IPS DF 4.7 (cell line): ENCODE data around the gene CHRNB2.

ENCODE experiments used
- DNase-seq: peaks from one replicate; pipeline ENCODE4 v3.0.0-alpha.2; 2013; ENCODE audit warnings: low spot score; ENCODE audit errors: extremely low read depth

CHRNB2 gene

DNA sequence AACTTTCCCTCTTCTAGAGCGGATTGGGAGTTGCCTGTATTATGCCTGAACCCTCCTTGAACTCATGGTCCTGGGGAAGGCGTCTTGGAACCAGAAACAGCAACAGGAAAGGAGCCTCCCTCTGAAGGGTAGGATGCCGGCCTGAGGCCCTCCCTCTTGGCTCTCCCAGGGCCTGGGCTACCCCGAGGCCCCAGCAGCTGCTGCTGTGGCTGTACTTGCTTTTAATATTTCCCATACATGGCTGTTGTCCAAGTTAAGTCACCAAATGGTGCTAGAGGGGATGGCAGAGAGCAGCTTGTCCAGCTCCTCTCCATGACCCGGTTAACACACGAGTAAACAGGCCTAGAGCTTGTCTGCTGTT, 10.5 kb downstream of the CHRNB2 start:
- no peak for DNase-seq

DNA sequence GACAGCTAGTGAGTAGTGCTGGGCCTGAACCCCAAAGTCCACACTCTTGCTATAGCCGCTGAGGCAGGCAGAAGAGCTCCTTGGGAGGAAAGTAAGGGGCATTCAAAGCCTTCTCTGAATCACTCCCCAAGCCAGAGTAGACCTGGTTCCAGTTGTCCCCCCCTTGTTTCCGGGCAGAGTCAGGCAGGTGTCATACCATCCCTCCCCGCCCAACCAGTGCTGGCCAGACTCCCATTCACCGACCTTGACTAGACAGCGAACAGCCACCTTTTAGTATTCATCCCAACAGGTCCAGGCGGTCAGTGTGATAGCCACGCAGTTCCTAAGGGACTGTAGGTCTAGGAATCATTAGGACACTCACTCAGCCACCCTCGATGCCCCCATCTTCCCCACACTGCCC, 11.8 kb downstream of the CHRNB2 start:
- no peak for DNase-seq

DNA sequence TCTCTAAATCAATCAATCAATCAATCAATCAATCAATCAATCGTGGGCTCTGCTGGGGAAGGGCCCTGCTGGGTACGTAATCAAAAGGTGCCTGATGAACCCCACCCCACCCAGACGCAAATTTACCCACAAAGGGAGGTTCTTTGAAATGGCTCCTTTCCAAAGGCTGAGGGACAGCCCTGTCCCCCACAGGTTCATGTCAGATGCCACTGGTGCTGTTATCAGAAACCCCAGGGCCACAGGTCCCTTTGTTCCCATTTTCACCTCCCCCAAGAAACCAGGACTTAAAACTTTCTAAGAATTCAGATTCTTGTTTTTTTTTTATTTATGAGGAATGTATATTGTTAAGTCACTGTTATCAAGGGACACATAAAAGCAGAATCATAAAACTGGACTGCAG, 14.2 kb downstream of the CHRNB2 start:
- DNase-seq: no peak

DNA sequence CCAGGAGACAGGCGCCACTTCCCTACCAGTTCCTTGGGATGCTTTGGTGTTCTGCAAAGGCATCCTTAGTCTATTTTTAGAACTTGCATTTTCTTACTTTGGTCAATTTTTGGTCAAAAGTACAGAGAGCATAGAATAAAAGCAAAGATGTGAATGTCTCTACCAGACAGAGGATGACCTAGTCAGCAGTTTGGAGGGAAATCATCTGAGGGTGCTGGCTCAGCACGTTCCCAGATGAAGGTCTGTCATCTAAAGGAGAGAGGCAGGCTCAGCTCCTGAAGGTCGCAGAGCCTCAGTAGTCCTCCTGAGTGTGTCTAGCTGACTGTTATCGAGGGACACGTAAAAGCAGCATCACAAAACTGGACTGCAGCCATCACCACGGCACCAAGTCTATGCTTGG, 15.3 kb downstream of the CHRNB2 start:
- no peak for DNase-seq

DNA sequence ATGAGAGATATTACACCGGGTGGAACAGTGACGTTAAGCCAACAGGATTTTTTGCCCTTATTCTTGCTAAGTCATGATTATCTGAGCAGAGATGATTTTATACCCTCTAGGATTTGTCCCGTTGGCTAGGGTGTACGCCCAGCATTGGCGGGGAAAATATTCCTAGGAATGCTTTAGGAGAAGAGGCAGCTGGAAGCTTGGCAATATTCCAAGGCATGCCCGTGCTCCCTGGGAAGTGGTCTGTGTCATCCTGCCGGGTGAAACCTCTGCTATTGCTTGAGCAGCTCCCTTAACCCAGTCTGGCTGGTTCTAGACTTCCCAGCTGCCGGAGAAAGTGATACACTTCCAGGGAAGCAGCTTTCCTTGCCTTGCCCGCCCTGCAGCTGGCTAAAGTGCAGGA, 16.2 kb downstream of the CHRNB2 start:
- DNase-seq: no peak

DNA sequence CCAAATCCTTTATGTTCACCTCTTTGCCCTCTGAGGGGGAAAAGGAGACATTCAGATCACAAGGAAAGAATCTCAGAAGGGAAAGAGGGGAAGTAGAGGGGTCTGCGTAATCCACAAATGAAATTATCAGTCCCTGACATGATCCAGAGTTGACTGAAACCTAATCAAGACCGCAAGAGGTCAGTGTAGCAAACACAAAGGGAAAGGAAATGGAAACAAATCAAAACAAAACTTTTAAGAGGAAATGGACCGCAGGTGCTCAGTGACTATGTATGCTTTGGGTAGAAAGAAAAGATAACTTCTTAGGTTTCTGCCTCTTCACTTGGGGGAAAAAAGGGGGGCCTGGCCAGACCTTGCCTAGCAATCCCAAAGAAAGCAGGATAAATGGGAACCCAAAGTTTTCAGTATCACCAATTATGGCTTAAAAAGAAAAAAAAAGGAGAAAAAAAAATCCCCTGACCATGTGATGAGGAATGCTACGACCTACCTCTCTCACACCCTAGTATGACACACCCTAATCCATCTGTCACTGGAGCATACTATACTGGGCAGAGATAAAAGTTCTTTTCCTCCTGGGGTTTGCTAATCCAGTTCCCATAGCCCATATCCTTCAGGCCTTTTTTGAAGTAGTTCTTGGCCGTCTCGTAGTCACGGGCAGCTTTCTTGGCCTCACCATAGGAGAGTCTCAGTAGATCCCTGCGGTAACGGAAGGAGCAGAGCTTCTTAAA, 16.9 kb downstream of the CHRNB2 start:
- no peak for DNase-seq

DNA sequence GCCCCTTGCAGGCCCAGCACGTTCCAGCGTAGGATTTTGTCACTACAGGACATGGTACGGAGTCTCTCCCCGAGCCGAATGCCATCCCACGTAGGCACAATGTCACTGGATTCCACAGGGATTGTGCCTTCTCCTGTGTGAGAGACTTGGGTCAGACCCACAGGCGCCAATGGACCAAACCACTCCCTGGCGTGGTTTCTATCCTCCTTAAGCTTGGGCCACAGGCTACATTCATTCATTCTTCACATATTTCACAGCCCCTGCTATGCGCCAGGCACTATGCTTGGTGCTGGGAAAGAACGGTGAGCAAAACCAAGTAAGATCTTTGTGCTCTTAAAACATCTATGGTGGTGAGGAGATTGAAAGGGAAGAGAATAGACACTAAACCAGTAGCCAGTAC, 18.7 kb downstream of the CHRNB2 start:
- no peak for DNase-seq

DNA sequence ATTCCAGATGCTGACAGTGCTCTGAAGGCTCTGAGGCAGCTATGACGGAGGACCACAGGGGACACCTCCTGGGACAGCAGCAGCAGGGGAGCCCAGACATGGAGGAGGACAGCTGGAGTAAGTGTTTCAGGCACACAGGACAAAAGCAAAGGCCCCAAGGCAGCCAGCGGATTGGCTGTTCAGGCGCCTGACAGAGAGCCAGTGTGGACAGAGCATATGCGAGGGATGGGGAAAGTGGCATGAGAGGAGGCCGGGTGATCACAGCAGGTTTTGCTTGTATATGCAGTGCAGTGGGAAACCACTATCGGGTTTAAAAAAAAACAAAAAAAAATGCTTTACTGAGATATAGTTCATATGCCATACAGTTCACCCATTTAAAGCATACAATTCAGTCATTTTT, 19.1 kb downstream of the CHRNB2 start:
- DNase-seq: no peak

DNA sequence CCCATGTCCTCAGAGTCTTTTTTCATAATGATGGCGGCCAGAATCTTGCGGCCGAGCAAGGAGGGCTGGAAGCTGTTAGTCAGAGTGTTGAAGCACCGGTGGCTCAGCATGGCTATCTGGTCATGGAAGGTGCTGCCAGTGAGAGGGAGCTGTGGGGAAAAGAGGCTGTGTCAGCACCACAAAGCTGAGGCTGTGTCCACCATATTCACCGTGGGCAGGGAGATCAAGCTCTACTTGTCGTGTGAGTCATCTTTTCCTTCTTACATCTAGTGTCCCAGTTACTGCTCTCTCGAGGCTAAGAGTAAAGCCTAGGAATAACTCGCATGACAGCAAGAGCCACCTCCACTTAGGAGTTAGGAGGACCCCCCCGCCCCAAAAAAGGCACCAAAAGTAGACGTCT, 22.2 kb downstream of the CHRNB2 start:
- DNase-seq: no peak

DNA sequence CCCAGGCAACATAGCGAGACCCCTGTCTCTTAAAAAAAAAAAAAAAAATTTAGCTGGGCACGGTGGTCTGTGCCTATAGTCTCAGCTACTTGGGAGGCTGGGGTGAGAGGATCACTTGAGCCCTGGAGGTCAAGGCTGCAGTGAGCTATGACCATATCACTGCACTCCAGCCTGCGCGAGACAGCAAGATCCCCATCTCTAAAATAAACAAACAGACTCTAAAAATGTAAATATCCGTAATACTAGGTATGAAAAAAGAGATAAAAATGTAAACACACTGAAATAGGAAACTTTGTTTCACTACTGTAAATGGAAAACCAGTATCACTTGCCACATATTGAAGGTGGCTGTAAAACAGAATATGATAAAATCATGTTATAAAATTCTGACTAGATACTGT, 23.2 kb downstream of the CHRNB2 start:
- no peak for DNase-seq

DNA sequence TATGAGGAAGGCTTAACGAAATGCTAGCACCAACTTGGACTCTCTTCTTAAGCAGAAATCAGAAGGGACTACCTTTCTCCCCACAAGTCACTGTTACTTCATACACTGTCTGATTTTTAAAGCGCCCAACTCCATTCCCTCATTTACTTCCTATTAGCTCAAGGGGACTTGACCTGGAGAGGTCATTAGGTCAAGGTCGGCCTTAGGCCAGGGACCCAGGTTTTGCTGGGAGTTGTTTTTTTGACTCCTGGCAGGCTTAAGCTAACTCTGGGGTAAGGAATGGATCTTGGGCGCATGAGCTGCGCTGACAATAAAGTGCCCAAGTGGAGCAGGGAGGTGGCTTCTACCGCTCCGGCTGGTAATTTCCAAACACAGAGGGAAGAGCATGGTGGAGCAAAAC, 23.6 kb downstream of the CHRNB2 start:
- no peak for DNase-seq

DNA sequence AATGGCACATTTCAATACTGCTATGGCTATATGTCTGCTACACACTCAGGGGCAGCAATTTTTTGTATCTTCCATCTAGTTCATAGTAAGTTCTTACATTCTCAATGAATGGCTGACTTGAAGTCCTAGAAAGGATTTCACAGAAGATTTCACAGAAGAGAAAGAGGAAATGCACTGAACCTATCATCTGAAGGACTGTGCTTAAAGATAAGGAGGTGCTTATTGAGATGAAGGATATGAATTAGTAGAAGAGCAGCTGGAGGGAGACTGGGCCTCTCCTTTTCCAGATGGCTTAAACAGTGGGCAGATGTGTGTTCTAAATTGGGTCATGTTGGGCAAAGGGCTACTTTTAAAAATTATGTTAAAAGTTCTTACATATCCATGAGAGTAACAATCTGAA, 25.8 kb downstream of the CHRNB2 start:
- DNase-seq: no peak

DNA sequence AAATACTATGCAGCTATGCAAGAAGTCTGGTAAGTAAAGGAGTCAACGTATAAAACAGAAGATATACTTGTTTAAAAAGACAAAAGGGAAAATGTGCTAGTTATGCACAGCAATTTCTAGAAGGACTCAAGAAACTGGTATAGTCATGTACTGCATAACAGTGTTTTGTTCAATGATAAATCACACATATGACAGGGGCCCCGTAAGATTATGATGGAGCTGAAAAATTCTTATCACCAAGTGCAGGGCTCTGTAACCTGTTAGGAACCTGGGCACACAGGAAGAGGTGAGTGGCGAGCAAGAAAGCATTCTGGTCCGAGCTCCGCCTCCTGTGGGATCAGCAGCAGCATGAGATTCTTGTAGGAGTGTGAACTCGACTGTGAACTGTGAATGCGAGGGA, 27.2 kb downstream of the CHRNB2 start:
- DNase-seq: no peak

DNA sequence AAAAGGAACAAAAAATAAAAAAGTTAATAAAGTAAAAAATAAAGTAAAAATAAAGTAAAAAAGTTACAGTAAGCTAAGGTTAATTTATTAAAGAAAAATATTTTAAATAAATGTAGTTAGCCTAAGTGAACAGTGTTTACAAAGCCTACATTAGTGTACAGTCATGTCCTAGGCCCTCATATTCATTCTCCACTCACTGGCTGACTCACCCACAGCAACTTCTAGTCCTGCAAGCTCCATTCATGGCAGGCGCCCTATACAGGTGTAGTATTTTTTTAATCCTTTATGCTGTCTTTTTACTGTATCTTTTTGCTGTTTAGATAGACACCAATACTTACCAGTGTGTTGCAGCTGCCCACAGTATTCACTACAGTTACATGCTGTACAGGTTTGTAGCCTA, 28.0 kb downstream of the CHRNB2 start:
- no peak for DNase-seq

DNA sequence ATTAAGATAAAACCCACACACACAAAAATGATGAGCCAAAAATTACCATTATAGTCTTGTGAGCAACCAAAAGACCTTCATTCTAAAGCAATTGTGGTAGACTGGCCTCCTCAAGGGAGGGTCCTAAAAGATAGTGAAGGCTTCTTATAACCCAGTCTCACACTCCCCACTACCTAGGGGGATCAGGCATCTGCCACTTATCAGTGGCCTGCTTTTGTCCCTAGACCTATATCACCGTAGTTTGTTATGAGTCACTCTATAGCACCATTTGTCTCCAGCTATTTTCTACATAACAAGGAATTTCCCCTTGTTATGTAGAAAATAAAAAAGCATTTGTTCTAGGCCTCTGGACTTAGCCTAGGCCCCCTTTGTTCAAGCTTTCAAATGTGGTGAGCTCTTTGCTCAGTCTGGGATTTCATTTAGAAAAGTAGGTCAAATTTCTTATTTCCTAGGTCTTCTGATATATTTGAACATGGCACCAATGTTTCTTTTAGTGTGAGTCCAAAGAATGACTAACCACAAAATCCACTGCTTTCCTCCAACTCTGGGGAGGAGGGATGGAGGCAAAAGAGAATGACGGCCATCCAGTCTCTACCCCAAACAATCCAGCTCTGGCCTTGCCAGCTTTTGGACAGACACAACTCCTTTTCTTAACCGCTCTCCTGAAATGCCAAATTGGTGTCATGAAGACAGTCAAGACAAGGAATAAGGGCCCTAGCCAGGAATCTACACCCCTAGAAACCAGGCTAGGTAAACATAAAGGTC, 31.5 kb downstream of the CHRNB2 start:
- no peak for DNase-seq

DNA sequence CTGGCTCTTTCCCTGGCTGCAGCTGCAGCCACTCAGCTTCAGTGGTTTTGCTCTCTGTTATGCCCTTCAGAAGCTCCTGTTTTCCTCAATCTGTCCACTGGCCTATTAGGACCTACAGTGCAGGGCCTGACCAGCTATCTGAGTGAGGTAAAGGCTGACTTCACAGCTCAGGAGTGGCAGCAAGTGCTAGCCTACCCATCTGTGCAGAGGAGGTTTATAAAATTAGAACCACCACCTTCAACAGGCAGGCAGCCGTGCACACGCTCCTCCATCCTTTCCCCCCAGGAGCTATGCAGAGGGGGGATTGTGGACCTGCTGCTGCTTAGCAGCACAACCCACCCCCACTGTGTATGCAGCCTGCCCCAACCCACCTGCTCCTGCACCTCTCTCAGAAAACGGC, 32.1 kb downstream of the CHRNB2 start:
- no peak for DNase-seq

DNA sequence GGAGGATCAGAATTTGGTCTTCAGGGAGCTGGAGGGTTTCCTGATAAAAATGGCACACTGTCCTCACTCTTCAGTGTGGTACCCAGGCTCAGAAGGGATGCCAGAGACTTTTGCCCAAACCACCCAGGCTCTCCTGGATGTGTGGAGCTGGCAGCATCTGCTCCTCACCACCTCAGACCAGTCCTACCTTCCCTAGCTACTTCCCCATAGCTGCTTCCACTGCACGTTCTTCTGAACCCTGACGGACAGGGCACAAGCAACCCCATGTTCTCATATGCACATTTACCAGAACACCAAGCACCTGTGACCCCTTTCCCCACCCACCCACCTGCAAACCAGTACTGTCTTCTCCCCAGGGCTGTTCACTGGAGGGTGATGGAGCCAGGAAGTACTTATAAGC, 35.7 kb downstream of the CHRNB2 start:
- no peak for DNase-seq

DNA sequence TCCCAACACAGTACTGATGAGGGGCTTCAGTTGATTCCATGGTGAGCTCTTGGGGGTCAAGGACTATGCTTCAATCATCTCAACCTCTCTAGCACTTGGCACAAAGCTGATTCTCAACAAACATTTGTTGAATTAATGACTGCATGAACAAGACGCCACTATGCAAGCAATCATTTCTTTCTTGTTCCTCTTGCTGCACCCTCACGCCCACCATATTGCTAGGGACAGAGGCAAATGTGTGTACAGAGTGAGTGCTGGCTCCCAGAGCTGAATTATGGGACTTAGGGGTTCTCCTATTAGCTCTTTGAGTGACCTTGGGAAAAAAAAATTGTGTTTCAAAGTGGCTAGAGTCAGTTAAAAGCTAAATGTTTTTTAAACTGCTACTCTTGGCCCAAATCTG, 38.0 kb downstream of the CHRNB2 start:
- no peak for DNase-seq

DNA sequence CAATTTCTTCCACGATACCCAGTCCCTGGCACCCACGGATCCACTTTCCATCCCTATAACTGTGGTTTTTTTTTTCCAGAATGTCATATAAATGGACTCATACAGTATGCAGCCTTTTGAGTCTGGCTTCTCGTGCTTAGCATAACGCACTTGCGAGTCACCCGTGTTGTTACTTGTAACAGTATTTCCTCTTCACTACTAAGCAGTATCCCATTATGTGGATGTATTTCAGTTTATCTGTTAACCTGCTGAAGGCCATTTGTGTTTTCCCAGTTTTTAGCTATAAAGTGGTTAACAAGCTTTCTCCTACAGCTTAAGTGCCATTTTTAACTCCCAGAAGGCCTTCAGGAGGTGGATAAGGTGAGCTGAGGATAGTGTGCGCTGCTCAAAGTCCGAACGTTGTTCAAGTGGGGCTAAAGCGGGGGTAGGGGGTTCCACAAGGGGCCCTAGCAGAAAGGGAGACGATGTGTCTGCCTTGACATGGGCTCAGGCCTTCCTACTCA, 39.6 kb downstream of the CHRNB2 start:
- no peak for DNase-seq

DNA sequence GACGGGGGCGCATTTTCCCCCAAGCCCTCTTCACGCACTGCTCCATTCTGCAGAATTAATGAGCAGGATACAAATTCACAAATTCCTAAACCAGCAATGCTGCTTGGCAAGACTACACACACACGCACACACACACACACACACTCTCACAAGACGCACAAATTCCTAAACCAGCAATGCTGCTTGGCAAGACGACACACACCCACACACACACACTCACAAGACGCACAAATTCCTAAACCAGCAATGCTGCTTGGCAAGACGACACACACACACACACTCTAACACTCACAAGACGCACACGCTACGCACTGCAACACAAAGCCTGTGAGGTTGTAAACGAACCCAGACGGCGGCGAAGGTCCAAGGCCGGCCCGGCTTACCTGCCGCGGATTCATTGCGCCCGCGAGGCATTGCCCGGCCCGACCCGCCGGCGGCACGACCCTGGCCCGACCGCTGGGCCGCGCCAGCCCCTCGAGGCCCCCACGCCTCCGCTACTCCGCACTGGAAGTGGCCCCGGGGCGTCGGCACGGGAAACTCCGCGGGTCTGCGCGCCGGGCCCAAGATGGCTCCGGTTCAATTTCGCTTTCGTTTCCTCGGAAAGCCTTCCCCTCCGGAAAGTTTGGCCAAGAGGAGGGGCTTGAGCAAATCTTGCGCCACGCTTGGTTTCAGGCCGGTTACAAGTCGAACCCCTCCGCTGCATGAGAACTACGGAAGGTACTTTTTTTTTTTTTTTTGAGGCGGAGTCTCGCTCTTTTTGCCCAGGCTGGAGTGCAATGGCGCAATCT, 40.2 kb downstream of the CHRNB2 start, which contains the start of gene ADAR:
TSS of gene ADAR (minus strand) at position 578 of the 788 bp plus-strand sequence. CDS start at position 398, 180 bp downstream.
- no peak for DNase-seq

DNA sequence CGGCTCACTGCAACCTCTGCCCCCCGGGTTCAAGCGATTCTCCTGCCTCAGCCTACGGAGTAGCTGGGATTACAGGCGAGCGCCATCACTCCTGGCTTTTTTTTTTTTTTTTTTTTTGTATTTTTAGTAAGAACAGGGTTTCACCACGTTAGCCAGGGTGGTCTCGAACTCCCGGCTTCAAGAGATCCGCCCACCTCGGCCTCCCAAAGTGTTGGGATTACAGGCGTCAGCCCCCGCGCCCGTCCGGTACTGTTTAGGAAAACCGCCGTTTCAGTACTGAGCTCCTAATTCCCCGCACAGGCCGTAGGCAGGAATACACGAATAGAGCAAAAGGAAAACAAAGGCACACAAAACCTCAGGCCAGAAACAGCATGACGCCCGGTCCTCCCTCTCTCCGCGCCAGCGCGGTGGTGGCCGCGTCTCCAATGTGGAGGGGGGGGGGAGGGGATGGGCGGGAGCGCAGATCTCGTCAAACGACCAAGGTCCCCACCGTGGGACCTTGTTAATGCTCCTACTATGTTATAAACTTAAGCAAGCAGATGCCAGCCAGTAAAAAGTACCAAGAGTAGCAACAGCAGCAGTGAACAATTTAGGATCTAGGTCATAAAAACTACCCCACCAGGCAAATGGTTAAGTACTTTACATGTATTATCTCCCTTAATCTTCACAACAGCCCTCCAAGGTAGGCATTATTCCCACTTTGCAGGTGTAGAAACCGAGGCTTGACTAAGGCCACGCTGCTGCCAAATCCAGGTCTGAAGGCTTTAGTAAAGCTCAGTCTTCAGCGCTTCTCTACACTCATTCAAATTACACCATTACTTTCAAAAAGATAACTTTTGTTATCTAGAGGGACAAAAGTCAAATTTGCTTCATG, 41.1 kb downstream of the CHRNB2 start:
- peak; percentile 44 for DNase-seq
